Activated CD8-positive, alpha-beta T cell treated with anti-CD3 and anti-CD28 coated beads for 36 hours (primary cell): ENCODE results near the gene PPP1R13B. TPM values are rescaled to one million over a fixed set of nuclear protein-coding genes. Genes with fewer than 3 reads are reported as not detected.
A peak's percentile ranks its signal among the peaks of the same experiment; 100 is the strongest.

Experiments used
- ATAC-seq: fragments of 200-7000 bp; cut with Tn5 transposase; one replicate; pipeline ENCODE4 v1.10.0; 2021; ENCODE audit warnings: mild to moderate bottlenecking, moderate library complexity
- CTCF ChIA-PET: fragments of 350-600 bp; sonication (Branson Sonifier 250); formaldehyde crosslinking; loops from one replicate; lab custom pipeline; 2021; ENCODE audit warnings: antibody characterized with exemption; lab: Charles Lee
- POLR2A ChIA-PET: fragments of 350-600 bp; sonication (Branson Sonifier 250); formaldehyde crosslinking; loops from one replicate; lab custom pipeline; 2021; ENCODE audit warnings: antibody characterized with exemption; lab: Charles Lee
- DNase-seq: peaks from one replicate; pipeline ENCODE4 v3.0.0-alpha.2; 2020
- H3K27ac Mint-ChIP-seq: one replicate; pipeline ENCODE4 v1.8.0; 2021; ENCODE audit warnings: mild to moderate bottlenecking, mixed read lengths
- H3K27me3 Mint-ChIP-seq: one replicate; pipeline ENCODE4 v1.8.0; 2021; ENCODE audit warnings: mixed read lengths
- H3K36me3 Mint-ChIP-seq: one replicate; pipeline ENCODE4 v1.8.0; 2021; ENCODE audit warnings: low read depth, mixed read lengths
- H3K4me1 Mint-ChIP-seq: one replicate; pipeline ENCODE4 v1.8.0; 2021; ENCODE audit warnings: low read depth, mixed read lengths
- H3K4me3 Mint-ChIP-seq: one replicate; pipeline ENCODE4 v1.8.0; 2021; ENCODE audit warnings: mild to moderate bottlenecking, moderate library complexity, mixed read lengths
- H3K9me3 Mint-ChIP-seq: one replicate; pipeline ENCODE4 v1.8.0; 2021; ENCODE audit warnings: mixed read lengths
- intact Hi-C: fragments of 100-400 bp; cut with micrococcal nuclease; formaldehyde crosslinking; loops from one replicate; pipeline ENCODE4 v1.10.0; 2022
- total RNA-seq, 2 experiments: library from RNA; stranded (reverse); gene quantifications; one replicate each; pipeline ENCODE4 v1.2.3, GENCODE V29; 2021
- TF ChIP-seq, protein P1 (sequence below): fragments of 200-600 bp; IDR thresholded peaks from one replicate; pipeline ENCODE4 v1.8.0; 2022; ENCODE audit warnings: antibody characterized with exemption, mild to moderate bottlenecking

The PPP1R13B gene
- total RNA-seq, 2 experiments from 2014 or later: 11.9 to 14.5 TPM

DNA sequence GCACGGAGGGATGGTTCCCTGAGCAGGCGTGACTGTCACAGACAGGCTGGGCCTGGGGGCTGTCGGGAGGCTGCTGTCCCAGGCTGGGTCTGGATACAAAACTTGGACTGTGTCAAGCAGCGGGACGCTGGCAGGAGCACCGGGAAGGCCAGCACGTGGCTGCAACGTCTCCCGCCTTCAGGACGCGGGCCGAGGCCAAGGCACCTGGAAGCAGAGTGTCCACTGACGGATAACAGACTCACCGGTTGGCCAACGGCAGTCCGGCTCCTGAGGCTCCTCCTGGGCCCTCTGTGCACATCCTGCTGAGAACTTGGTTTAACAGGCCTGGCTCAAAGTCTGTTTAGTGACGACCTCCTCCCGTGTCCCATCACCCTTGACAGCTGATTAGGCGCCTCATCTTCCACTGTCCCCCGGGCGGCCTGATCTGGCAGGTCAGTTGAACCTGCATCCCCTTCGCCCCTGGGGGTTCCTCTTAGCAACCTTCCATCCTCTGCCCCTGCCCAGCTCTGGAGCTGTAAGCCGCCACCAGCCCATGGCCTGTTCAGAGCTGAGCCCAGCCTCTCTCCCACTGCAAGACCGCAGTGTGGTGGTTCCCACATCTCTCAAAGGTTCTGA, 134.6 kb downstream of the PPP1R13B start:
- H3K9me3 Mint-ChIP-seq: no peaks in the 10 kb centered on the region
- peaks cover 31% of the 10 kb centered on the region for H3K36me3 Mint-ChIP-seq
- H3K27ac Mint-ChIP-seq: no peak overlapping the region
- ChIA-PET POLR2A (interaction anchor here (1.2 to 5.4 kb wide), 6 partner anchors 8 to 147 kb away, joined by 3 to 41 read pairs (median 4); no protein-coding TSS in a partner anchor), CTCF (interaction anchor here (1.1 kb wide), 2 partner anchors 141 to 183 kb away, joined by 3 read pairs; no protein-coding TSS in a partner anchor)
- DNase-seq (no peak), ATAC-seq (no peak)
- no peaks in the 10 kb centered on the region for H3K27me3 Mint-ChIP-seq
- intact Hi-C loops: no loop called here
- TF ChIP-seq, protein P1, sequence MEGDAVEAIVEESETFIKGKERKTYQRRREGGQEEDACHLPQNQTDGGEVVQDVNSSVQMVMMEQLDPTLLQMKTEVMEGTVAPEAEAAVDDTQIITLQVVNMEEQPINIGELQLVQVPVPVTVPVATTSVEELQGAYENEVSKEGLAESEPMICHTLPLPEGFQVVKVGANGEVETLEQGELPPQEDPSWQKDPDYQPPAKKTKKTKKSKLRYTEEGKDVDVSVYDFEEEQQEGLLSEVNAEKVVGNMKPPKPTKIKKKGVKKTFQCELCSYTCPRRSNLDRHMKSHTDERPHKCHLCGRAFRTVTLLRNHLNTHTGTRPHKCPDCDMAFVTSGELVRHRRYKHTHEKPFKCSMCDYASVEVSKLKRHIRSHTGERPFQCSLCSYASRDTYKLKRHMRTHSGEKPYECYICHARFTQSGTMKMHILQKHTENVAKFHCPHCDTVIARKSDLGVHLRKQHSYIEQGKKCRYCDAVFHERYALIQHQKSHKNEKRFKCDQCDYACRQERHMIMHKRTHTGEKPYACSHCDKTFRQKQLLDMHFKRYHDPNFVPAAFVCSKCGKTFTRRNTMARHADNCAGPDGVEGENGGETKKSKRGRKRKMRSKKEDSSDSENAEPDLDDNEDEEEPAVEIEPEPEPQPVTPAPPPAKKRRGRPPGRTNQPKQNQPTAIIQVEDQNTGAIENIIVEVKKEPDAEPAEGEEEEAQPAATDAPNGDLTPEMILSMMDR: no peak
- H3K4me3 Mint-ChIP-seq: peak overlapping the region; percentile 86
- H3K4me1 Mint-ChIP-seq: peaks cover 30% of the 10 kb centered on the region

DNA sequence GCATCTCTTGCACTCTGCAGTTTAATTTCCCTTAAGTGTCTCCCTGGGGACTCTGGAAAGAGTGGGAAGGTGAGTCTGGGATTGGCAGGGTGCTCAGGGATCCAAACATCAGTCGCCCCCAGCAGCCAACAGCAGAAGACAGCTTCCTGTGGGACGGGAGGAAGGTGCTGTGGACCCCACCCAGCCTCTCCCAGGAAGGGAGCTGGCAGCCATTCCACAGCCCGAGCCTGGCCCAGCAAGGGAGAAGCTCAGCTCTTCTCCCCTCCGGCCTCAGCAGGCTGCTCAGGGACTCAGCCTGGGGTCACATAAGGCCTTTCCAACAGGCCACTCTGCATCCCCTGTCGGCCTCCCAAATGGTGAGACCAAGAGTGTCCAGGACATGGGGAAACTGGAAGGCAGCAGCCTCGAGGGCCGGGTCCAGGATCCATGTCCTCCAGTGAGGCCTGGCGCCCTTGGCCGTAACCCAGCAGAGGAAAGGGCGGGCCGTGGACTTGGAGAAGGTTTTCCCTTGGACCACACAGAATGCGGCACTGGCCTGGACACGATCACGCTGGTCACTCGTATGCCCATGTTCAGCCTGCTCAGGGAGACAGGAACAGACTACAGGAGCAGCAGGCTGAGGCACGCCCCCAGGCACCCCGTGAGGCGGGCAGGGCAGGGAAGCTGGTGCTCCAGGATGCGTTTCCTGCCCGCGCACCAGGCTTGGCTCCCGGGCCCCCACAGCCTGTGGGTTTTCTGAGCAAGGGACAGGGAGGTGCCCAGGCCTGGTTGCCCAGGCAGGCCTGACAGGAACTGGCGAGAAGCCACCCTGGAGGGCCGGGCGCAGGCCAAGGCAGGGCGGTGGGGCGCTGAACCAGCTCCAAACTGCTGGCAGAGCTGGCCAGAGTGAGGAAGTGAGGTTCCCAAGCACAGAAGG, 135.6 kb downstream of the PPP1R13B start:
- no peak overlapping the region for H3K4me3 Mint-ChIP-seq
- ChIA-PET POLR2A (interaction anchor here (1.0 to 5.4 kb wide), 3 partner anchors 10 to 100 kb away, joined by 3 to 41 read pairs (median 4); no protein-coding TSS in a partner anchor), CTCF (interaction anchor here (0.6 to 1.5 kb wide), 2 partner anchors 31 to 213 kb away, joined by 3 to 4 read pairs; no protein-coding TSS in a partner anchor)
- ATAC-seq (no peak), DNase-seq (no peak)
- intact Hi-C loops: no loop called here
- H3K27me3 Mint-ChIP-seq: no peaks in the 10 kb centered on the region
- TF ChIP-seq, protein P1: no peak
- H3K27ac Mint-ChIP-seq: no peak overlapping the region
- peaks cover 31% of the 10 kb centered on the region for H3K36me3 Mint-ChIP-seq
- H3K9me3 Mint-ChIP-seq: no peaks in the 10 kb centered on the region
- H3K4me1 Mint-ChIP-seq: peaks cover 21% of the 10 kb centered on the region

DNA sequence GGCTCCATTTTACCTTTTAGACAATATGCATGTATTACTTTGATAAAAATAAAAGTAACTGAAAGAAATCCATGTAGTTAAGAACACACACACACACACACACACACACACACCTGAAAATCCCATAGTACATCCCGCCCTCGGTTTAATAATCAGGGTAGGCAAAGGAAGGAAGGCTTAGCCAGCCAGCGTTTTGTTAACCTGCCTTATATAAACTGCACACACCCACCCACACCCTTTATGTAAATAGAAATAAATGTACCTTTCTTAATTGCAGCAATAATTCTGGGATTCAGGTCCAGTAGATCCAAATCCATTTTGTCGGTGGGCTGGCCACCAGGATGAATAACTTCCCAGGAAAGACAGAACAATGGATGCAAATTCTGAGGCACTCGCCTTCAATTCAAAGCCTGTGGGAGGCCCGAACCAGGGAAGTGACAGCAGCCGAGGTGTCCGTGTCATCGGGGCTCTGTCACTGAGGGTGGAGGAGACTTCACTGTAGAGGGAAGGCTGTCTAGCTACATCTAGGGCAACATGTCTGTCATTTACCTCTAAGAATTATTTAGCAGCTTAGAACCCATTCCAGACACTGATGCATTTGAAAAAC, 136.5 kb downstream of the PPP1R13B start:
- Mint-ChIP-seq H3K4me1 (peaks cover 20% of the 10 kb centered on the region), H3K36me3 (peaks cover 31% of the 10 kb centered on the region), H3K4me3 (no peak overlapping the region), H3K27ac (no peak overlapping the region), H3K9me3 (no peaks in the 10 kb centered on the region), H3K27me3 (no peaks in the 10 kb centered on the region)
- no peak for DNase-seq
- ChIA-PET POLR2A (interaction anchor here (1.0 to 1.8 kb wide), 2 partner anchors 16 to 99 kb away, joined by 3 to 4 read pairs; no protein-coding TSS in a partner anchor), CTCF (interaction anchor here (1.5 kb wide), 1 partner anchor 30 kb away, joined by 4 read pairs; no protein-coding TSS in a partner anchor)
- intact Hi-C loops: no loop called here
- no peak for ATAC-seq
- TF ChIP-seq, protein P1: no peak

DNA sequence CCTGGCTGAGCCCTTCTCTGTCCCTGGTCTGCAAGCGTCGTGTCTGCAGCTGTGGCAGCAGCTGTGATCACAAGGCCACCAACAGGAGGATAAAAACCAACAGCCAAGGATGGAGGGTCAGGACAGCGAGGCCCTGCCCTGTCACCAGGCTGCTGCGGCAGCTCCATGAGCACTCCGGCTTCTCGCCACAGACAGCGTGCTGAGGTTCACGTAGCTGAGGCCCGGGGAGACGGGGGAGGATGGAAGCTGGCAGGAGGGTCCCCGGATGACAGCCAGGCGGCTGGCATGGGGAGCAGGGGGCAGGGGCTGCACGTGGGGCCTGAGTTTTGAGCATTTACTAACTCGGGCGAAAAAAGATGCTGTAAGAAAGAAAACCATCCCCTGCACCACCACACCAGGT, 137.6 kb downstream of the PPP1R13B start:
- Mint-ChIP-seq H3K4me1 (peaks cover 20% of the 10 kb centered on the region), H3K27me3 (no peaks in the 10 kb centered on the region), H3K9me3 (no peaks in the 10 kb centered on the region), H3K36me3 (peaks cover 31% of the 10 kb centered on the region), H3K4me3 (no peak overlapping the region), H3K27ac (no peak overlapping the region)
- ChIA-PET POLR2A (interaction anchor here (1.0 kb wide), 1 partner anchor 11 kb away, joined by 4 read pairs; no protein-coding TSS in a partner anchor), CTCF (no interaction called here)
- TF ChIP-seq, protein P1: no peak
- intact Hi-C loops: no loop called here
- DNase-seq (no peak), ATAC-seq (no peak)
